GM18520 (cell line): ENCODE results near the gene PCNX2.

Source experiments
- ATAC-seq: cut with Tn5 transposase; IDR thresholded peaks from one replicate; pipeline ENCODE4 v1.9.1; 2021; ENCODE audit not compliant: unreplicated experiment

PCNX2 gene

GRCh38 chr1:232943679-232944252, 351.8 kb downstream of the PCNX2 start:
- no peak for ATAC-seq

GRCh38 chr1:232942413-232943294, 352.9 kb downstream of the PCNX2 start:
- no peak for ATAC-seq

GRCh38 chr1:232940262-232940661, 355.3 kb downstream of the PCNX2 start:
- no peak for ATAC-seq

- ATAC-seq: no peak
These were observed 355.8 kb downstream of the PCNX2 start for GRCh38 chr1:232939748-232940147.

GRCh38 chr1:232938926-232939325, 356.6 kb downstream of the PCNX2 start:
- no peak for ATAC-seq

GRCh38 chr1:232937741-232938375, 357.7 kb downstream of the PCNX2 start:
- ATAC-seq: no peak

GRCh38 chr1:232936941-232937340, 358.6 kb downstream of the PCNX2 start:
- ATAC-seq: no peak
